HepG2 (cell line): ENCODE measurements around the gene ODC1. TPM values are rescaled to one million over a fixed set of nuclear protein-coding genes. Genes with fewer than 3 reads are reported as not detected.

Source experiments
- ETV5 ChIP-seq: IDR thresholded peaks from 2 replicates; pipeline ENCODE4 v1.6.1; 2018; ENCODE audit warnings: missing biosample characterization, missing genetic modification reagents, inconsistent platforms, borderline replicate concordance
- HDAC2 ChIP-seq: sonication (generic); formaldehyde crosslinking; IDR thresholded peaks from 2 replicates; pipeline ENCODE4 v1.4.0; 2020; ENCODE audit warnings: missing genetic modification reagents
- HNRNPL ChIP-seq: fragments of 200-400 bp; formaldehyde crosslinking; IDR thresholded peaks from 2 replicates; pipeline ENCODE4 v1.6.1; 2017; ENCODE audit warnings: mild to moderate bottlenecking, low read depth, low read length
- KLF11 ChIP-seq: IDR thresholded peaks from 2 replicates; pipeline ENCODE4 v1.6.1; 2016; ENCODE audit warnings: missing compliant biosample characterization
- MED13 ChIP-seq: sonication (generic); formaldehyde crosslinking; IDR thresholded peaks from 2 replicates; pipeline ENCODE4 v1.5.0; 2020; ENCODE audit warnings: missing genetic modification reagents
- MIXL1 ChIP-seq: IDR thresholded peaks from 2 replicates; pipeline ENCODE4 v1.6.1; 2016
- NFIC ChIP-seq: IDR thresholded peaks from 2 replicates; pipeline ENCODE4 v1.6.1; 2012; ENCODE audit warnings: mild to moderate bottlenecking, low read length, inconsistent platforms
- POLR2AphosphoS2 ChIP-seq: IDR thresholded peaks from 2 replicates; pipeline ENCODE4 v1.6.1; 2011; ENCODE audit warnings: low read depth, low read length, improper control_type of control experiment
- SMYD3 ChIP-seq: sonication (generic); formaldehyde crosslinking; IDR thresholded peaks from 2 replicates; pipeline ENCODE4 v1.8.1; 2023; ENCODE audit warnings: mild to moderate bottlenecking, missing genetic modification reagents
- THYN1 ChIP-seq: sonication (generic); formaldehyde crosslinking; IDR thresholded peaks from 2 replicates; pipeline ENCODE4 v1.8.1; 2023; ENCODE audit warnings: low read depth, mild to moderate bottlenecking, moderate library complexity, missing genetic modification reagents, borderline replicate concordance
- TOPORS ChIP-seq: sonication (generic); formaldehyde crosslinking; IDR thresholded peaks from 2 replicates; pipeline ENCODE4 v1.8.0; 2023; ENCODE audit warnings: mild to moderate bottlenecking, missing genetic modification reagents
- ZFY ChIP-seq: sonication (generic); formaldehyde crosslinking; IDR thresholded peaks from 2 replicates; pipeline ENCODE4 v1.4.0; 2020; ENCODE audit warnings: missing genetic modification reagents
- ZNF260 ChIP-seq: sonication (generic); formaldehyde crosslinking; IDR thresholded peaks from 2 replicates; pipeline ENCODE4 v1.4.0; 2020; ENCODE audit warnings: missing genetic modification reagents, low read depth, mild to moderate bottlenecking, borderline replicate concordance
- ZNF614 ChIP-seq: IDR thresholded peaks from 2 replicates; pipeline ENCODE4 v1.6.1; 2018; ENCODE audit warnings: missing biosample characterization, missing genetic modification reagents, inconsistent platforms, borderline replicate concordance
- ZNF660 ChIP-seq: sonication (generic); formaldehyde crosslinking; IDR thresholded peaks from 2 replicates; pipeline ENCODE4 v1.5.1; 2020; ENCODE audit warnings: mild to moderate bottlenecking, low read depth, missing genetic modification reagents, borderline replicate concordance
- ZNF703 ChIP-seq: sonication (generic); formaldehyde crosslinking; IDR thresholded peaks from 2 replicates; pipeline ENCODE4 v1.5.1; 2020; ENCODE audit warnings: missing genetic modification reagents, mild to moderate bottlenecking, moderate library complexity, borderline replicate concordance
- ZNF75D ChIP-seq: sonication (generic); formaldehyde crosslinking; IDR thresholded peaks from 2 replicates; pipeline ENCODE4 v1.8.1; 2023; ENCODE audit warnings: missing genetic modification reagents, mild to moderate bottlenecking, borderline replicate concordance
- polyA plus RNA-seq, 8 experiments: library from polyadenylated mRNA; depleted of rRNA in 3 of 8; stranded (reverse) in 7 of 8; unstranded in 1 of 8; fragments of >200 nt; fragmentation: Illumina TruSeq in 4 of 8; extraction: Trizol in 4 of 8; gene quantifications; 2 replicates each; pipeline versions ENCODE4 v1.2.1 to v1.2.3, GENCODE V29; 2011 to 2016; ENCODE audit warnings: low read depth in 4 of 8, missing spikeins in 1 of 8, mixed read lengths in 1 of 8; ENCODE audit not compliant: insufficient read depth in 1 of 8
- total RNA-seq, 5 experiments: library from RNA; depleted of rRNA; stranded (reverse); fragments of >200 nt; fragmentation: Illumina TruSeq; extraction: Trizol; gene quantifications; 2 replicates each; pipeline ENCODE4 v1.2.3, GENCODE V29; 2016; ENCODE audit warnings: low read depth in 1 of 5
- TF ChIP-seq, protein P1 (sequence below), 2 experiments: sonication (generic) in 1 of 2; formaldehyde crosslinking in 1 of 2; IDR thresholded peaks; 2 replicates each; pipeline versions ENCODE4 v1.6.1 to v1.9.0; 2014 to 2022; ENCODE audit warnings: antibody characterized with exemption in 1 of 2, borderline replicate concordance in 1 of 2, inconsistent platforms in 1 of 2, low read depth in 1 of 2, missing genetic modification reagents in 1 of 2
- TF ChIP-seq, protein P2 (sequence below): sonication (generic); formaldehyde crosslinking; IDR thresholded peaks from 2 replicates; pipeline ENCODE4 v1.5.0; 2020; ENCODE audit warnings: missing genetic modification reagents
- TF ChIP-seq, protein P3 (sequence below): sonication (generic); formaldehyde crosslinking; IDR thresholded peaks from 2 replicates; pipeline ENCODE4 v1.8.1; 2022; ENCODE audit warnings: low read depth, mild to moderate bottlenecking, missing genetic modification reagents
- TF ChIP-seq, protein P4 (sequence below): sonication (generic); formaldehyde crosslinking; IDR thresholded peaks from 2 replicates; pipeline ENCODE4 v1.5.0; 2020; ENCODE audit warnings: missing genetic modification reagents

ODC1 gene
- total and polyA plus RNA-seq, 2 of the 13 experiments (the other 11 are each of a cell fraction or from before 2014, with no cell fraction given): 142 to 371 TPM

DNA sequence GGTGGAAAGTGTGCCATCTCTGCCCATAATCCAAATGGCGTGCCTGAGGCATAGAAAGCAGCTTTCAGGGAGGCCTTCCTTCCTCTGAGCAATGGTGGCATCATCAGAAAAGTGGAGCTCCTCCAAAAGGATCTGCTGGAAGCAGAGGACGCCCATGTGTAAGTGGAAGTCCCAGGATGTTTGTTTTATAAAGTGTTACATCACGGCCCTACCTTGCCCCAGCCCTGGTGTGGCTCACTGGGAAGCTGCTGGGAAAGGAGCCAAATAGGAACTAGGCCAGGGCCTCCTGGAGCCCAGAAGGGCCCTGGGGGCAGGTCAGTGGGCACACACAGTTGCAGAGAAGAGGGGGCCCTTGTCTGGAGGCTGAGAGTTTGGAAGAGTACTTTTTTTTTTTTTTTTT is 4.2 kb upstream of the ODC1 start (continued):
- TF ChIP-seq HDAC2 (CRISPR knock-in tag) (peak; percentile 44; the same call in 1 of the 2 replicates), ETV5 (CRISPR knock-in tag) (peak; percentile 77; the same call in 1 of the 2 replicates), THYN1 (CRISPR knock-in tag) (no peak), ZNF614 (CRISPR knock-in tag) (no peak), ZFY (CRISPR knock-in tag) (peak; percentile 63), ZNF260 (no peak), HNRNPL (0 out of 2 replicates have a peak, but pooled peaks have one; percentile 30), KLF11 (no peak), MIXL1 (CRISPR knock-in tag) (no peak), MED13 (CRISPR knock-in tag) (no peak), SMYD3 (no peak), ZNF75D (CRISPR knock-in tag) (no peak), POLR2AphosphoS2 (no peak), NFIC (0 out of 2 replicates have a peak, but pooled peaks have one; percentile 45), ZNF660 (CRISPR knock-in tag) (no peak), TOPORS (CRISPR knock-in tag) (no peak), ZNF703 (CRISPR knock-in tag) (no peak)
- TF ChIP-seq, protein P1, sequence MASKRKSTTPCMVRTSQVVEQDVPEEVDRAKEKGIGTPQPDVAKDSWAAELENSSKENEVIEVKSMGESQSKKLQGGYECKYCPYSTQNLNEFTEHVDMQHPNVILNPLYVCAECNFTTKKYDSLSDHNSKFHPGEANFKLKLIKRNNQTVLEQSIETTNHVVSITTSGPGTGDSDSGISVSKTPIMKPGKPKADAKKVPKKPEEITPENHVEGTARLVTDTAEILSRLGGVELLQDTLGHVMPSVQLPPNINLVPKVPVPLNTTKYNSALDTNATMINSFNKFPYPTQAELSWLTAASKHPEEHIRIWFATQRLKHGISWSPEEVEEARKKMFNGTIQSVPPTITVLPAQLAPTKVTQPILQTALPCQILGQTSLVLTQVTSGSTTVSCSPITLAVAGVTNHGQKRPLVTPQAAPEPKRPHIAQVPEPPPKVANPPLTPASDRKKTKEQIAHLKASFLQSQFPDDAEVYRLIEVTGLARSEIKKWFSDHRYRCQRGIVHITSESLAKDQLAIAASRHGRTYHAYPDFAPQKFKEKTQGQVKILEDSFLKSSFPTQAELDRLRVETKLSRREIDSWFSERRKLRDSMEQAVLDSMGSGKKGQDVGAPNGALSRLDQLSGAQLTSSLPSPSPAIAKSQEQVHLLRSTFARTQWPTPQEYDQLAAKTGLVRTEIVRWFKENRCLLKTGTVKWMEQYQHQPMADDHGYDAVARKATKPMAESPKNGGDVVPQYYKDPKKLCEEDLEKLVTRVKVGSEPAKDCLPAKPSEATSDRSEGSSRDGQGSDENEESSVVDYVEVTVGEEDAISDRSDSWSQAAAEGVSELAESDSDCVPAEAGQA (IDR thresholded peaks at IDR 0.05; ENCODE audit: low read depth): no peak
- TF ChIP-seq, protein P1 (CRISPR knock-in tag; IDR thresholded peaks at IDR 0.05; ENCODE audit: borderline replicate concordance): no peak
- TF ChIP-seq, protein P2, sequence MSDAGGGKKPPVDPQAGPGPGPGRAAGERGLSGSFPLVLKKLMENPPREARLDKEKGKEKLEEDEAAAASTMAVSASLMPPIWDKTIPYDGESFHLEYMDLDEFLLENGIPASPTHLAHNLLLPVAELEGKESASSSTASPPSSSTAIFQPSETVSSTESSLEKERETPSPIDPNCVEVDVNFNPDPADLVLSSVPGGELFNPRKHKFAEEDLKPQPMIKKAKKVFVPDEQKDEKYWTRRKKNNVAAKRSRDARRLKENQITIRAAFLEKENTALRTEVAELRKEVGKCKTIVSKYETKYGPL: peak; percentile 56; the same call in 1 of the 2 replicates
- TF ChIP-seq, protein P3, sequence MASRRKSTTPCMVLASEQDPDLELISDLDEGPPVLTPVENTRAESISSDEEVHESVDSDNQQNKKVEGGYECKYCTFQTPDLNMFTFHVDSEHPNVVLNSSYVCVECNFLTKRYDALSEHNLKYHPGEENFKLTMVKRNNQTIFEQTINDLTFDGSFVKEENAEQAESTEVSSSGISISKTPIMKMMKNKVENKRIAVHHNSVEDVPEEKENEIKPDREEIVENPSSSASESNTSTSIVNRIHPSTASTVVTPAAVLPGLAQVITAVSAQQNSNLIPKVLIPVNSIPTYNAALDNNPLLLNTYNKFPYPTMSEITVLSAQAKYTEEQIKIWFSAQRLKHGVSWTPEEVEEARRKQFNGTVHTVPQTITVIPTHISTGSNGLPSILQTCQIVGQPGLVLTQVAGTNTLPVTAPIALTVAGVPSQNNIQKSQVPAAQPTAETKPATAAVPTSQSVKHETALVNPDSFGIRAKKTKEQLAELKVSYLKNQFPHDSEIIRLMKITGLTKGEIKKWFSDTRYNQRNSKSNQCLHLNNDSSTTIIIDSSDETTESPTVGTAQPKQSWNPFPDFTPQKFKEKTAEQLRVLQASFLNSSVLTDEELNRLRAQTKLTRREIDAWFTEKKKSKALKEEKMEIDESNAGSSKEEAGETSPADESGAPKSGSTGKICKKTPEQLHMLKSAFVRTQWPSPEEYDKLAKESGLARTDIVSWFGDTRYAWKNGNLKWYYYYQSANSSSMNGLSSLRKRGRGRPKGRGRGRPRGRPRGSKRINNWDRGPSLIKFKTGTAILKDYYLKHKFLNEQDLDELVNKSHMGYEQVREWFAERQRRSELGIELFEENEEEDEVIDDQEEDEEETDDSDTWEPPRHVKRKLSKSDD (CRISPR knock-in tag): no peak
- TF ChIP-seq, protein P4, sequence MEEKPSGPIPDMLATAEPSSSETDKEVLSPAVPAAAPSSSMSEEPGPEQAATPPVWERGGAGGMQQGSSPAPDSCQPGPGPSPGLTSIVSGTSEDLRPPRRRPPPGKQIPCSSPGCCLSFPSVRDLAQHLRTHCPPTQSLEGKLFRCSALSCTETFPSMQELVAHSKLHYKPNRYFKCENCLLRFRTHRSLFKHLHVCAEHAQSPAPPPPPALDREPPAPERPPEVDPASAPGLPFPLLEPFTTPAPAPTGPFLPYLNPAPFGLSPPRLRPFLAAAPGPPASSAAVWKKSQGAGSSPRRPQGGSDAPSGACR: no peak
